NT2/D1 (cell line): Measurements from ENCODE around the gene CPZ.

ENCODE experiments used
- DNase-seq: peaks from one replicate; pipeline ENCODE4 v3.0.0-alpha.2; 2011; ENCODE audit warnings: low read depth, low spot score
- H3K27me3 ChIP-seq: 2 replicates; pipeline ENCODE4 v1.6.0; 2011; ENCODE audit warnings: mild to moderate bottlenecking; ENCODE audit not compliant: insufficient read length, insufficient read depth
- H3K36me3 ChIP-seq: 2 replicates; pipeline ENCODE4 v1.6.1; 2011; ENCODE audit warnings: mild to moderate bottlenecking, low read length, mixed read lengths; ENCODE audit not compliant: insufficient read depth, insufficient read length
- H3K4me1 ChIP-seq: 2 replicates; pipeline ENCODE4 v1.5.1; 2011; ENCODE audit not compliant: insufficient read depth, insufficient read length
- H3K4me3 ChIP-seq: 2 replicates; pipeline ENCODE4 v1.5.1; 2011; ENCODE audit warnings: low read depth; ENCODE audit not compliant: insufficient read length
- H3K9ac ChIP-seq: 2 replicates; pipeline ENCODE4 v1.6.0; 2011; ENCODE audit warnings: low read depth; ENCODE audit not compliant: insufficient read length
- H3K9me3 ChIP-seq: 2 replicates; pipeline ENCODE4 v1.5.1; 2011; ENCODE audit warnings: mild to moderate bottlenecking, low read length; ENCODE audit not compliant: insufficient read depth
- SUZ12 ChIP-seq: IDR thresholded peaks from 2 replicates; pipeline ENCODE4 v1.6.1; 2011; ENCODE audit not compliant: insufficient read length, insufficient read depth; ENCODE audit errors: extremely low read depth
- YY1 ChIP-seq: IDR thresholded peaks from 2 replicates; pipeline ENCODE4 v1.6.1; 2011; ENCODE audit not compliant: insufficient read length, insufficient read depth
- ZNF274 ChIP-seq: IDR thresholded peaks from 2 replicates; pipeline ENCODE4 v1.6.1; 2011; ENCODE audit warnings: mild to moderate bottlenecking, low read depth, low read length

CPZ gene

DNA sequence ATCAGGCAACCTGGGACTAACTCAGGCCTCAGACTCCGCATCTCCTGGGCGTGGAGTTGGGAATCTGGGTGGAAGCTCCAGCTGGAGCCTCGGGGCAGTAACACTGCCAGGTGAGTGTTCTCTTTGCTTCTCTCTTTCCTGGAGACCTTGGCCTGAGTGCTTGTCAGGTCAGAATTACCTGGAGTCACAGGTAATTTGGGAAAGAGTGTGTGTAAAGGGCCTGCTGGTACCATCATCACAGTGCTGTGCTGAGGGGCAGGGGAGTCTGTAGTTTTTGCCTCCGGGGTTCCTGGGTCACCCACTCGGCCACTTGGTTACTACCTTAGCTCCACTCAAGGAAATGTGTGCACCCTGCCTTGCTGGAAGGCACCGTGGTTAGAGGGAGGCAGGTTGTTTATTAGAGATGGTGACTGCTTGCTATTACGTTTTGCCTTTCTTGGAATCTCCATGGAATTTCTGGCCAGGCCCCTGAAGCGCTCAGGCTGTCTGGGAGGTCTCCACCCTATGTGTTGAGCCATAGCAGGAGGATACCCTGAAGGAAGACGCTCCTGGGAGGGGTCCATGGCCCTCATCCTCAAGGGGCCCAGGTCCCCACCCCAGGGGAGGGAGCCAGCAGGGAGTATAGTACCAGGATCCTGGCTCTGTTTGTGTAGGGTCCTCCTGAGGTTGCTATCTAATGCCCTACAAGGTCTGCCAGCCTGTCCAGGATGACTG is 9.5 kb upstream of the CPZ start:
- H3K36me3 ChIP-seq: peaks cover 5% of the 10 kb centered on the region
- peaks cover 38% of the 10 kb centered on the region for H3K27me3 ChIP-seq
- H3K4me3 ChIP-seq: no peak overlapping the region
- no peaks in the 10 kb centered on the region for H3K9me3 ChIP-seq
- H3K9ac ChIP-seq: no peak overlapping the region
- TF ChIP-seq SUZ12: no peak
- TF ChIP-seq ZNF274: no peak
- TF ChIP-seq YY1: no peak
- DNase-seq: no peak
- H3K4me1 ChIP-seq: peaks cover 27% of the 10 kb centered on the region

DNA sequence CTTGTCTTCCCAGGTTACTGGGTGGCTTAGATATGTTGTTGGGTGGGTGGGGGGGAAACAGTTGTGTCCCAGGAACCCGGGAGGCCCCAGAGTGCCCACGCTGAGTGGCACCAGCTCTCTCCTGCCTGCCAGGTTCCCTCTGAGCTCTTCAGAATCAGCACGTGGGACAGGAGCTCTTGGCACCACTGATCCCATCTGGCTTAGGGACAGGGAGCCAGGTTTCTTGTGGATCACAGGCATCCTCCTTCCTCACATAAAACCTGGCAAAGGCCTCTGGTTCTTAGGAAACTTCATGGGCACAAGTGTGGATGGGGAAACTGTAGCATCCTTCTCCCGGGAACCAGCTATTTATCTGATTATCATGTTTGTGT is 8.9 kb upstream of the CPZ start:
- H3K27me3 ChIP-seq: peaks cover 33% of the 10 kb centered on the region

DNA sequence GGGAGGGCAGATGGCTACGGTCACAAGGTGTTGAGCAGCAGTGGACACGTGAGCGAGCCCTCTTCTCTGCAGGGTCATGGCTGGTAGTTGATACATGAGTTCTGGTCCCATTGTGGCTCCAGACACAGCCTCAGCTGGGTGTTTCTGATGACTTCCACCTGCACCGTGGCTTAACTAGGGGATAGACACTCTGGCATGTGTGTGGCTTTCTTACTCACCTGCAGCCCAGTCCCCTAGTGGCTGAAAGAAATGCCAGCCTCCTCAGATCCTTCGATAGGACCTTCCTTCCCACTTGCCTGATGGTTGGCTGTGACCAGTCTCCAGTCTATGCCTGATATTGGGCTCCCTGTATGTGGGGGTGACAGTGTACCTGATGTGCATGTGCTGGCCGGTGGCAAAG is 7.4 kb upstream of the CPZ start:
- Histone ChIP-seq H3K27me3 (peaks cover 22% of the 10 kb centered on the region), H3K9ac (no peak overlapping the region), H3K36me3 (peaks cover 5% of the 10 kb centered on the region), H3K4me3 (no peak overlapping the region), H3K4me1 (peaks cover 25% of the 10 kb centered on the region), H3K9me3 (no peaks in the 10 kb centered on the region)
- TF ChIP-seq YY1 (no peak), SUZ12 (no peak), ZNF274 (no peak)
- no peak for DNase-seq

More for the DNA sequence above, 8.9 kb upstream of the CPZ start:
- H3K36me3 ChIP-seq: peaks cover 5% of the 10 kb centered on the region
- no peak for TF ChIP-seq ZNF274
- H3K4me1 ChIP-seq: peaks cover 26% of the 10 kb centered on the region
- H3K9ac ChIP-seq: no peak overlapping the region
- DNase-seq: no peak
- H3K9me3 ChIP-seq: no peaks in the 10 kb centered on the region
- no peak overlapping the region for H3K4me3 ChIP-seq

DNA sequence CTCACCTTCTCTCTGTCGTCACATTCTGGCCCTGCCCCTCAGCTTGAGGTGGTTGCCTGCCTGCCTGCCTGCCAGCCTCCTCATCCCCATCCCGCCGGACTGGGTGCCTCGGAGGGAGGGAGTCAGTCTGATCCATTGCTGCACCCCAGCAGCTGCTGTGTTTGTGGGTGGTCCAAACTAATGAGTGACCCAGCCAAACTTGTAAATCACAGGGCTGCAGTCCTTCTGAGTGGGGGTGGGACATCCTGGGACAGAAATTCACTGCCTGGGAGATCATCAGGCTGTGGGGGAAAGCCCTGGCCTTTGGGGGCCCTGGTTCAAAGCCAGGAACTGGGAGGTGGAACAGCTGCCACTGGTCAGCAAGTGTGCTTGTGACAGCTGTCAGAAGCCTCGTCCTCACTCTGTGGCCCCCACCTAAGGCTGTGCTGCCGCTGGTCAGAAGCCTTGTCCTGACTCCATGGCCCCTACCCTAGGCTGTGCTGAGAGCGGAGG is 6.8 kb upstream of the CPZ start:
- no peak for DNase-seq
- Histone ChIP-seq H3K9ac (no peak overlapping the region), H3K4me3 (no peak overlapping the region), H3K36me3 (peaks cover 5% of the 10 kb centered on the region), H3K9me3 (no peaks in the 10 kb centered on the region), H3K4me1 (peaks cover 27% of the 10 kb centered on the region), H3K27me3 (peaks cover 21% of the 10 kb centered on the region)
- TF ChIP-seq SUZ12 (no peak), YY1 (no peak), ZNF274 (no peak)

DNA sequence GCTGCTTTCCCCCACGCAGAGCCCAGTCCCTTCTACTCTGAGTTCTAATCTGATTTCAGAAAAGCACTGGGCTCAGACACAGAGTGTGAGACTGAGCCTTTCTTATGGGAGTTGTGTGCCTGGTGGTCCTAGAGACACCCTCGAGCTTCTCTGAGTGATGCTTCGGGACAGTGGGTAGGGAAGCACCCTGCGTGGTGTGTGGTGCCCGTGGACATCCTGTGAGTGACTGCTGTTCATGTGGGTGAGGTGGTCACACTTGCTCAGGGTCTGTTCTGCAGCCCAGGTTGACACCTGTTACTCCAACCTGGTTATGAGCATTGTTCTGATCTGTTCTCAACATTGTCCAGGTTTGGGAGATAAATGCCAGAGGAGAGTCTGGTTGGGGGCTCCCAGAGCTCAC is 6.3 kb upstream of the CPZ start:
- TF ChIP-seq SUZ12 (no peak), YY1 (no peak), ZNF274 (no peak)
- Histone ChIP-seq H3K4me3 (no peak overlapping the region), H3K9me3 (no peaks in the 10 kb centered on the region), H3K36me3 (peaks cover 5% of the 10 kb centered on the region), H3K4me1 (peaks cover 27% of the 10 kb centered on the region), H3K9ac (no peak overlapping the region), H3K27me3 (peaks cover 16% of the 10 kb centered on the region)
- no peak for DNase-seq

DNA sequence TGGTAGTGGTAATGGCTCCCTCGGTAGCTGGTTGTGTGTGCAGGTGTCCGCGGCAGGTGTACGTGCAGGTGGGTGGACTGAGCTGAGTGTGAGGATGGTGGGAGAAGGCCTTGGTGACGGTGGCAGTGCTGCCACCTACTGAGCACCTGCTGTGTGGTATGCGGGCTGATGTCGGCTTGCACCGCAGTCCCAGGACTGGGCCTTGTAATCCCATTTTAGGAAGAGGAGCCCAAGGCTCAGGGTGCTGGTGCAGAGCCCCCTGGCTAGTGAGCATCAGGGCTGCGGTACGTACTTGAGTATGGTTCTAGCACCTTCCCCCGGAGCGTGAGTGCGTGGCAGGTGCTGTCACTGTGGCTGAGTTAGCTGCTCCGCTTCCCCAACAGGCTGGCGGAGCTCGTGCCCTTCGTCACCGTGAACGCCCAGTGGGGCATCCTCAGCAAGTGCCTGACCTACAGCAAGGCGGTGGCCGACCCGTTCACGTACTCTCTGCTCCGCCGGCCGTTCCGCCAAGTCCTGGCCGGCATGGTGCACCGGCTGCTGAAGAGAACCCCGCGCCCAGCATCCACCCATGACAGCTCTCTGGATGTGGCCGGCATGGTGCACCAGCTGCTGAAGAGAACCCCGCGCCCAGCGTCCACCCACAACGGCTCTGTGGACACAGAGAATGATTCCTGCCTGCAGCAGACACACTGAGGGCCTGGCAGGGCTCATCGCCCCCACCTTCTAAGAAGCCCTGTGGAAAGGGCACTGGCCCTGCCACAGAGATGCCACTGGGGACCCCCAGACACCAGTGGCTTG is 5.7 kb upstream of the CPZ start:
- Histone ChIP-seq H3K9me3 (no peaks in the 10 kb centered on the region), H3K9ac (no peak overlapping the region), H3K36me3 (peaks cover 5% of the 10 kb centered on the region), H3K4me1 (peaks cover 28% of the 10 kb centered on the region), H3K4me3 (no peak overlapping the region), H3K27me3 (peaks cover 10% of the 10 kb centered on the region)
- no peak for DNase-seq
- TF ChIP-seq SUZ12: no peak
- TF ChIP-seq YY1: no peak
- TF ChIP-seq ZNF274: no peak

DNA sequence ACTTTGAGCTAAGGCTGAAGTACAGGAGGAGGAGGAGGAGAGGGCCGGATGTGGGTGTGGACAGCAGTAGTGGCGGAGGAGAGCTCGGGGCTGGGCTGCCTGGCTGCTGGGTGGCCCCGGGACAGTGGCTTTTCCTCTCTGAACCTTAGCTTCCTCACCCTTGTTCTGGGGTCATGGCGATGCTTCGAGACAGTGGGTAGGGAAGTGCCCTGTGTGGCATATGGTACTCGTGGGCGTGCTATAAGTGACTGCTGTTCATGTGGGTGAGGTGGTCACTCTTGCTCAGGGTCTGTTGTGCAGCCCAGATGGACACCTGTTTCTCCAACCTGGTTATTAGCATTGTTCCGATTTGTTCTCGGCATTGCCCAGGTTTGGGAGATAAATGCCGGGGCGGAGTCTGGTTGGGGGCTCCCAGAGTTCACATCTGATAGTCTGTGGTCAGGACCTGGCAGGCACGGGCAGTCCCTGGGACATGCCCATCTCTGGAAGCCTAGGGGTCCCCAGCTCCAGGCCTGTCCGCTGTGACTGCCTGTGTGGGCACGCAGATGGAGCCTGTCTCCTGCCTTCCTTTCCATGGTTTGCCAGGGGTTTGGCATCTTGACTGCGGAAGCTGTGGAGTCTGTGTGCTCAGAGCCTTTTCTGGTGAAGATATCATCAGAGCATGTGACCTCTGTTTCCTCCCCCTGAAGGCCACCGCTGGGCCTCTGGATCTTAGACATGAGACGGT is 4.9 kb upstream of the CPZ start:
- Histone ChIP-seq H3K9me3 (no peaks in the 10 kb centered on the region), H3K27me3 (peaks cover 2% of the 10 kb centered on the region), H3K36me3 (peaks cover 5% of the 10 kb centered on the region)

More for the DNA sequence above, 4.9 kb upstream of the CPZ start:
- H3K4me1 ChIP-seq: peaks cover 33% of the 10 kb centered on the region
- DNase-seq: no peak
- no peak overlapping the region for H3K4me3 ChIP-seq
- no peak for TF ChIP-seq ZNF274
- no peak for TF ChIP-seq YY1
- TF ChIP-seq SUZ12: no peak
- H3K9ac ChIP-seq: no peak overlapping the region
